HG03439 (cell line): ENCODE measurements around the gene PABPC3.

Source experiments
- ATAC-seq: cut with Tn5 transposase; IDR thresholded peaks from one replicate; pipeline ENCODE4 v1.9.1; 2021; ENCODE audit warnings: mild to moderate bottlenecking, moderate library complexity; ENCODE audit not compliant: unreplicated experiment

The PABPC3 gene

DNA sequence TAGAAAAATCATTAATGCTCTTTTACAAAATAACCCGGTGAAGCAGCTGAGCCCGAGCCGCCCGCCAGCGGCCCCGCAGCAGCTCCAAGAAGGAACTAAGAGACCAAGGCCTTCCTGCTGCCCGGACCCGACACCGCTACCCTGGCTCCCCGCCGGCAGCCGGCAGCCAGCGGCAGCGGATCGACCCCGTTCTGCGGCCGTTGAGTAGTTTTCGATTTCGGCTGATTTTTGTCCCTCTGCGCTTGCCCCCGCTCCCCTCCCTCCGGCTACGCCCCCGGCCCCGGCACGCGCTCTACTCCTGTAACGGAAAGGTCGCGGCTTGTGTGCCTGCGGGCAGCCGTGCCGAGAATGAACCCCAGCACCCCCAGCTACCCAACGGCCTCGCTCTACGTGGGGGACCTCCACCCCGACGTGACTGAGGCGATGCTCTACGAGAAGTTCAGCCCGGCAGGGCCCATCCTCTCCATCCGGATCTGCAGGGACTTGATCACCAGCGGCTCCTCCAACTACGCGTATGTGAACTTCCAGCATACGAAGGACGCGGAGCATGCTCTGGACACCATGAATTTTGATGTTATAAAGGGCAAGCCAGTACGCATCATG lies at the start of gene PABPC3:
Gene PABPC3 (plus strand): TSS at position 286 of the 603 bp plus-strand sequence. CDS start 63 bp downstream, at position 349.
- ATAC-seq: no peak

DNA sequence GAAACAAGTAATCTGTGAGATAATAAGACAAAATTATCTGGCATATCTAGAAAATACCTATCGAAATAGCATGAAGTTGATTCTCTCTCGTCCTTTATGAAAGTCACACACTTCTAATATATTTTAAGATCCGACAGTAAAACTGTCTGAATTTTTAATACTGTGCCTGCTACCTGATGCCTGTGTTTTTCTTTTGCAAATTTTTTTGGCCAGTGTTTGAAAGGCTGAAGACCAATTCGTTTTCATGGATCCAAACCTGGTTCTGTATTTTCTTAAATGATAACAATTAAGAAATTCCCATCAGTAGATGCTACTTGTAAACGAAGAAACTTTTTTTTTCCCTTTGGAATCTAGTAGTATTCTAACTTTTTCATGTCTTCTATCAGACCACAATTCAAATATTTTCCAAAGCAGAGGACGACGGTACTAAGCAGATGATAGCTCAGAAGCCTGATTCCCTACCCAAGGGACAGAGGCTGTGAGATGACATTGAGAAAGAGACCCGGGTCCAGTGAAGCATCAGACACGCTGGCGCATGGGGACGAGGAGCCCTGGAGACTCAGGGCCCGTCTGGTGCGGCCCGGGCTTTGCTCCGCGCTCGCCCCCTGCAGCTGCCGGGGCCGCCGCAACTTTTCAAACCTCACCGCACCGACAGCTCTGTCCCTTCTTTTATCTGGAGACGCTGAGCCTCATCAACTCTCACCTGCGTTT lies 49.5 kb upstream of the PABPC3 start:
- ATAC-seq: no peak

DNA sequence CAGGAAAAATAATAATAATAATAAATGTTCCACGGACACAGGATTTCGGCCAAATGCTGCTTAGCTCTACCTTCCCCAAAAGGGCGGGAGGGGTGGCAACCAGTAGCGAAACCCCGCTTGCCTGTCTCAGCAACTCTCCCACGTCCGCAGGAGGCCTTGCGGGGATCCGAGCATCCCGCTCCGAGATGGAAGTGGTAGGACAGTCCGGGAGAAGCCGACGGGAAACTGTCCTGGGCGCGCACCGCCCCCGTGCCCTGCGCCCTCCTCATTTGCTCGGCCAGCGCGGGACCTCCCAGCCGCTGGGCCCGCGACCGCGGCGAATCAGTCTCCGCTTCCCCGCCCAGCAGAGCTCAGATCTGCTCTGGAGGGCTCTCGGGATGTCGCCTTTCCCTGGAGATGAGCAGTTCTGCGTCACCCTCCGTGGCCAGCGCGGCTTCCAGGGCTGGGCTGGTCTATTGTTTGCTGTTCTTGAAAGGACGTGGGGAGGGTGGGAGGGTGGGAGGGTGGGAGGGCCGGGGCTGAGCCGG lies 48.9 kb upstream of the PABPC3 start:
- ATAC-seq: no peak

DNA sequence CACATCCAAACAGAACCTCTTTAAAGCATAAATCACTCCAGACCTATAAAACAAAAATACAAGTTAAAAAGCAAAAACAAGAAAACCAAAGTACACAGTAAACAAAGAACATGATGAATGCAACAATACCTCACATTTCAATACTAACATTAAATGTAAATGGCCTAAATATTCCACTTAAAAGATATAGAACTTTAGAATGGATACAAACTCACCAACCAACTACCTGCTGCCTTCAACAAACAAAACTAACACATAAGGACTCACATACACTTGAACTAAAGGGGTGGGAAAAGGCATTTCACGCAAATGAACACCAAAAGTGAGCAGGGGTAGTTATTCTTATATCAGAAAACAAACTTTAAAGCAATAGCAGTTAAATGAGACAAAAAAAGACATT lies 44.9 kb upstream of the PABPC3 start:
- ATAC-seq: no peak

DNA sequence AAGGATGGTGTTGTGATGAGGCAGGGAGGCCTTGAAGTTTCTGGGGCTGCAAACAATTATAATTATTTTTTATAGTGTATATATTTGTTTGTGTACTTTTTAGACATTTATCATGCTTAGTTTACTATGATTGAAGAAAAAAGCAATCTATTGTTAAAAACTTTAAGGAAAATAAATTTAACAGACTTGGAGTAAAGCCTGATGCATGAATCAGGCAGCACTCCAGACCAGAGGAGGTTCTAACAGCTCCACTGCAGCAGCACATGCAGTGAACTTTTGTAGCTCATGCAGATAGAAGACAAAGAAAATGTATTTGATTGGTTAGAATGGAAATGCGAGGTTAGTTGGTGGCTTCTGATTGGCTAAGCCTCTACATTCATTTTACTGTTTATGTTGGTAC lies 36.8 kb upstream of the PABPC3 start:
- no peak for ATAC-seq

DNA sequence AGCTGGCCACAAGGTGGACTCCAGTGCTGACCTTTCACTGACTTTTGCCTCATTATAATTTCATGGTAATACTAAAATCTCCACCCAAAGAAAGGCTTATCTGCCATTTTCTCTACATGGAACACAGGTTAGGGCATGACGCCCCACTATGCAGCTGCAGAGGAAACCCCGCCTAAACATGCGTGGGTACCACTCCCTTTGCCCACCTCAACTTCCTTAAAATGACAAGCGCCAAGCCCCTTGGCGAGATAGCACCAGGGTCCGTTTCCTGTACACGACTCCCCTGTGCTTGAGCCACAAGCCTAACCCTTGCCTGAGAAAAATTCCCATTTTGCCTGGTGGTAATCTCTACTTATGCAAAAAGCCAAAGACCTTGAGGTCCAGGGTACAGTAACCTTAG lies 36.0 kb upstream of the PABPC3 start:
- no peak for ATAC-seq

DNA sequence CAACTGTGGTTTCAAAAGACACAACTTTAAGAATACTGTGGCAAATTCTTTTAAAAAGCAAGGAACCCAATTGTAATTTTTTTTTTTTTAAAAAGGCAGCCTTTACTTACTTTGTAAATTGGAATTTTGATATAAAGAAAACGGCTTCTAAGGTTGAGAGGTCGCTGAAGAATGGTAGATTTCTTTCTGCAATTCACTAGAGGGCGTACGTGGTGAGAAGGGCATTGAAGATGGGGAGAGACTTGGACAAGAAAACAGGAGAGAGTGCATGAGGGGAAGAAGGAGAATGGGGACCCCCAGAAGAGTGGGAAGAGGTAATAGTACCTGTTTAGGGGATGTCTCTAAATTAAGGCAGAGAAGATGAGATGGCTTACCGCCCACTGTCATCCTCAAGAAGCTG lies 33.5 kb upstream of the PABPC3 start:
- no peak for ATAC-seq

DNA sequence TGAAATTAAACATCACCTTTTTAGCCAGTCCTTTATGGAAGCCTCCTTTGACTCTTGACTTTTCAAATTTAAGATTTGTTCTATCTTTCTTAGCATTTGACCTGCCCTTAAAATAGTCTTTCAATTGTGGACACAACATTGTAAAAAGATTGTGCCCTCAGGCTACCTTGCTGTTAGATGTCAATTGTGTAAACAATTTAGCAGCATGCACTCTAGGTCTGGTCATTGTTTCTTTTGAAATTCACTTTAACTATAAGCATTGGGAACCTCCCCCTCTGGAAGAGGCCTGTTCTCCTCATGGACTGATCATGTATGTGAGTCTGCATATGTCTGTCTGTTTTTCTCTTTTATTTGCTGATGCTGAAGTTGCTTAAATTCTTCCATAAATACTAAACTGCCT lies 31.5 kb upstream of the PABPC3 start:
- ATAC-seq: no peak

DNA sequence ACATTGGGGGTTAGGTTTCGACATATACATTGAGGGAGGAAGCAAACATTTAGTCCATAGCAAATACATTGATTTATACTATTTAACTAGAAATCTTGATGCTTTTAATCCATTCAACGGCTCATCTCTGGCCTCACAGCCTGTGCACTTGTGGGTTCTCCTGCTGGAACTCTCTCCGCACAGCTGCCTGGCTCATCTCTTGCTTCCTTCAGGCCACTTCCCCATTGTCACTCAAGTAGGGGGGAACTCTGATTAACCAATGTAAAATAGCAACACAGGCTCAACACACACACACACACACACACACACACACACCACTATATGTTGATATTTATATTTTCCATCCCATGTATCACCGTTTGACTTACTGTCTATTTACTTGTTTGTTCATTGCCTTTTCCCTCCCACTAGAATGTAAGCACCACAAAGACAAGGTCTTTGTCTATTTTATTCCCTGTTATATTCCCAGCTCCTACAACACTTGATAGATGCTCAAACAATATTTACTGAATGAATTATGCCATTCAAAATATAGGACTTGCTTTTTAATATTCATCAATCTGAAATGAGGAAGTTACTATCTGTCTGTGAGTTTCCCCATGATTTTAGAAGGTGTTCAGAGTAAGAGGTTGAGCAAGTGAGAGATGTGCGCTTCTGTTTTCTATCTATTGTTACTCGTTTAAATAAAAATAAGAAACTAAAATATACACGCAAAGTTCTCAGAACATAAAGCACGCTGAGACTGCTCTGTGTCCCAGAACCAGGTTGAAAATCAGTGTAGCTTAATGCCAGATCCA lies 29.8 kb upstream of the PABPC3 start:
- ATAC-seq: no peak

DNA sequence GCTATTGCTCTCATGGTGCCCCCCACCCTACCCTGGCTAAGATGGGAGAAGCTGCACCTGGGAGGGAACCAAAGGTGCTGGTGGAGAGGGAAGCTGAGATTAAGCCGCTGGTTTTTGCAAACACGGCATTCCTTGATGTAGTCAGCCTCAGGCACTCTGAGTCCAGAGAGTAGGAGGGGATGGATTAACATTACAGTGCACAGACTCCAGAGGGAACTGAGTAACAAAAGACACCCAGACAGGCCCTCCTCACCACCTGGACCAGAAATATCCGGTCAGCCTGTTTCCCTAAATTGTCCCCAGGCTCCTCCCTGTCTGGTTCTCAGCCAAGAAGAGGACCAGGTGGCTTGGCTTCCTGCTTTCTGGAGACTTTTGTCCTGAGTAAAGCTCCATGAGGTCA lies 28.9 kb upstream of the PABPC3 start:
- ATAC-seq: no peak

DNA sequence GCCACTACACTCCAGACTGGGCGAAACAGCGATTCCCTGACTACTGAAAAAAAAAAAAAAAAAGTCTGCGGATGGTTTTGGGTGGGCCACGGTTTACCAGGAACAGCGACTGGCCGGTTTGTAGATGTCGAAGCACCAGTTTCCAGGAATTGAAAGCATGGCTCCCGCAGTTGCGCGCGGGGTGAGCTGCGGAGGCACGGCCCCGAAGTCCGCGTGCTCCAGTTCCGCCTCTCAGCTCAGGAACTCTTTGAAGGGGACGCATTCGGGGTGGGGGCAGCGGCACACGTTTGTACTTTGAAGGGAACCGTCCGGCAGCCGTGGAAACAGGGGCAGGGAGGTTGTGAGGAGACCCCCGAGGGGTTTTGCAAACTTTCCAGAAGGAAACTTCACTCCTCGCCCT lies 27.1 kb upstream of the PABPC3 start:
- no peak for ATAC-seq

DNA sequence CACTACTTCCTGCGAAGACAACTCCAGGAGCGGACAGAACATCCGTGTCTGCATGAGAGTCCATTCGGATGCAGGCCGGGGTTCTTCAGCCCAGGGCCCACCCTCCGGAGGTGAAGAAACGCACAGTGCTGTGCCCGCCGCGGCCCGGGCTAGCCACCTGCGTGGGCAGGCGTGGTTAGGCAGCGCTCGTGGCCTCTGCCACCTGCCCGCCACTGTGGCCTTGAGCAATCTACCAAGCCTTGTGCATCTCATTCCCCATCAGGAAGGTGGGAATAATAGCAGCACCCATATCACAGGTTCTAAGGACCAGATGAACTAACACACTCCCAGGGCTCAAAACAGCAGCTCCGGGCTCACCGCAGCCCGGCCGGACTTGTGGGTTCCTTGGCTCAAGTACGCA lies 26.7 kb upstream of the PABPC3 start:
- no peak for ATAC-seq

DNA sequence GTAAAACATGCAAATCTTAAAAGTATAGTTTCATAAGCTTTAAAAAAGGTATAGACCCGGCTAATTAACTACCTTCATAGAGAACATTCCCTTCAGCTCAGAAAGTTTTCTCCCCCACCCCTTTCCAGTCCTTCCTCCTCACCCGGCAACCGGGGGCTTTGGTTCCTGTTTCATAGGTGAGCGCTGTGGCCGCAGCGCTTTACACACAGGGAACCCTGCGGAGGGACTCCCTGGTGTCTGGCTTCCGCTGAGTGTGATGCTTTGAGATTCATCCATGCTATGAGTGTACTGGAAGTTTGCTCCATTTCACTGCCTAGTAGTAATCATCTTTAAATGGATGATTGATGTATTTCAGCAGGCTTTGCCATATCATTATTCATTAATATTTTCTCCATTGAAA lies 26.0 kb upstream of the PABPC3 start:
- no peak for ATAC-seq

DNA sequence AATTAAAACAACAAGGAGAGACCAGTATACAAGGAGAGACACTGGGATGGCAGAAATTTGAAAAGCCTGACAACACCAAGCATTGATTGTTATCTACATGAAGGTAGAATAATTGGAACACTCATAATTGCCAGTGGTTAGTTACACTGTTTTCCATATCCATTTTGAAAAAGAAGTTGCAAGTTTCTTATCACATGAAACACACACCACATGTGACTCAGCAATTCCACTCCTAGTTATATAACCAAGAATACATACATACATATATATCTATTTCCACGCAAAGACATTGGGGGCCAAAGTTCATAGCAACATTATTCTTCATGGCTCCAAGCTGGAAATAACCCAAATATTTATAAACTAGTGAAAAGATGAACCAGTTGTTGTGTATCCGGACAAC lies 15.2 kb upstream of the PABPC3 start:
- ATAC-seq: no peak

DNA sequence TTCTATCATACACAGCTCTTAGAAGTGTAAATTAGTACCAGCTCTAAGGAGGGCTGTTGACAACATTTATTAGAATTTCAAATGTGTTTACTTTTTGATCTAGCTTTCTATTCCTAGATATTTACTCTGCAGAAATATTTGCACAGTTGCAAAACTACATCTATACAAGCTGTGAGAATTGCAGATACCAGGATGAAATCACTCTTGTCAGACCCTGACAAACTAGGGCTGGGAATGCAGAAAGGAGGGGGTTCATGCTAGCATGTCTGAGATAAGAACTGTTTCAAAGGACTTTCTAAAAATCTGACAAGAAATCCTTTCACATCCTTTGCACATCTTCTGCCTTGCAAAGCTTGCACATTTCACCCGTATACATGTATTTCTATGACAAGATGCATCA lies 11.8 kb upstream of the PABPC3 start:
- no peak for ATAC-seq

DNA sequence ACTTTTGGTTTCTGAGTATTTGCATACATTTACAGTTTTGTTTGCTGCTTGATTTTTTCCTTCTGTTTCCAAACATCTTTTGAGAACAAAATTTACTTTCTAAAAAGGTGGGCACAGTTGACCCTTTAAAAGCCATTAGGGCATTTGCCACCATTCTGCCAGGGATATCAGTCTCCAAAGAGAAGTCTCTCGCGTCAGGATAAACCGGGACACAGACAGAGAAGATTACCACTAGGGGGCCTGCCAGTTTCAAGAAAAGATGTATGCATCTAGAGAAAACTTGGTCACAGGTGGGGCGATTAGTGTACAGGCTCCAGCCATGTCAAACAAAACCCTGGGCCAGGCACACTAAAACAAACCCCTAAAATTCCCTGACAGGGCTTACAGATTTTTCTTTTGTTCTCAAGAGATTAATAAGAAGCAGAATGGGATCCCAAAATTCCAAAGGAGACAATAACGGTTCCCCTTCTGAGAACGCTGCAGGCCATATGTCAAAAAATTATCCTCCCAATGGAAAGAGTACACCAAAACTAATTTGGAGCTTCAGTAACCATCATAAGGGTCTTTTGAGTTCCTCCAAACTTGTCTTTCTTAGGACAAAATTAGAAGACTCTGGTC lies 10.7 kb upstream of the PABPC3 start:
- peak; percentile 56 for ATAC-seq

DNA sequence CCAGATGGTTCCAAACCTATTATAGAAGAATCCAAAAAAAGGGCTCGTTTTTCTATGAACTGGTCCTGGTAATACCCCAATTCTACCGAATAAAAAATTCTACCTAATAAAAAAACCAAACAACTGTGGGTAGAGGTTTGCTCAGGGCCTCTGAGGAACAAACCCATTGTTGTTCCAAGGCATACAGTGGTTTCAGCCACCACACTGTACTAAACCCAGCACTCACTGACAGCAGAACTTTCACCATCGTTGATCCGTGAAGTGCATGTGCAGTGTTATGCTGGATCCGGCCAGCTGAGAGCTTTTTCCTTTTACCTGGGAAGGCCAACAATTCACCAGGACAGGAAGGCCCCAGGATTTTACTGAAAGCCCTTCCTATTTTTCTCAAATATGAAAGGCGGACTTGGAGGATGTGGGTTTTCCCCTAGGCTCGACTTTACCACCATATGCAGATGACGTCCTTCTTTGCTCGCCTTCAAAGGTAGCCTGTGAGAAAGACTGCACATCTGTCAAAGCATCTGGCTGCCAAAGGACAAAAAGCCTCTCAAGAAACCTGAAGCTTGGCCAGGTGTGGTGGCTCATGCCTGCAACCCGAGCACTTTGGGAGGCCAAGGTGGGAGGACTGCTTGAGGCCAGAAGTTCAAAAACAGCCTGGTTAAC lies 7.2 kb upstream of the PABPC3 start:
- ATAC-seq: no peak

DNA sequence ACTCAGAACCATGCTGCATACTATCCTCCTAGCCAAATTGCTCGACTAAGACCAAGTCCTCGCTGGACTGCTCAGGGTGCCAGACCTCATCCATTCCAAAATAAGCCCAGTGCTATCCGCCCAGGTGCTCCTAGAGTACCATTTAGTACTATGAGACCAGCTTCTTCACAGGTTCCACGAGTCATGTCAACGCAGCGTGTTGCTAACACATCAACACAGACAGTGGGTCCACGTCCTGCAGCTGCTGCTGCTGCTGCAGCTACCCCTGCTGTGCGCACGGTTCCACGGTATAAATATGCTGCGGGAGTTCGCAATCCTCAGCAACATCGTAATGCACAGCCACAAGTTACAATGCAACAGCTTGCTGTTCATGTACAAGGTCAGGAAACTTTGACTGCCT lies 1.5 kb downstream of the PABPC3 start:
- ATAC-seq: no peak

DNA sequence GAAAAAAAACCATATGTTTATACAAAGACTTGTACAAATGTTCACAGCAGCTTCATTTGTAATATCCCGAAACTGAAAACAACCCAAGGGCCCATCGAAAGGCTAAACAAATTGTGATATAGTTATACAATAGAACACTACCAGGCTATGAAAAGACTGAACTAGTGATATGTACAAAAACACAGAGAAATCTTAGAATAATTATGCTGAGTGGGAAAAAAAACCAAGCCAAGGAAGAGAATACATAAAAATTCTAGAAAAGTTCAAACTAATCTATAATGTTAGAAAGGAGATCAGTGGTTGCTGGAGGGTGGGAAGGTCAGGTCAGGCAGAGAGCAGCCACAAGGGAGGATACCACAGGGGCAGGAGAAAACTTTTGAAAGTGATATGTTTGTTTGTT lies 7.8 kb downstream of the PABPC3 start:
- ATAC-seq: no peak

DNA sequence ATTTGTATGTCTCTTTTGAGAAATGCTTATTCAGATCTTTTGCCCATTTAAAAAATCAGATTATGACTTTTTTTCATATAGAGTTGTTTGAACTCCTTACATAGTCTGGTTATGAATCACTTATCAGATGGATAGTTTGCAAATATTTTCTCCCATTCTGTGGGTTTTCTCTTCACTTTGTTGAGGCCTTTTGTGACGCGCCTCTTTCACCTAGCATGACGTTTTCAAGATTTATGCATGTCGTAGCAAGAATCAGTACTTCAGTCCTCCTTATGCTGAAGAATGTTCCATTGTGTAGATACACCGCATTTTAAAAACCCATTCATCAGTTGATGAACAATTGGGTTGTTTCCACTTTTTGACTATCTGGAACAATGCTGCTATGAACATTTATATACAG lies 13.4 kb downstream of the PABPC3 start:
- no peak for ATAC-seq
